OCI-LY3 (cell line): Measurements from ENCODE around the gene MFRP.

Experiments
- CTCF ChIP-seq: fragments of 200-600, 300-600 bp; sonication (generic); IDR thresholded peaks from 2 replicates; pipeline ENCODE4 v1.5.1; 2014; ENCODE audit warnings: antibody characterized with exemption, low read length, low read depth
- EZH2phosphoT487 ChIP-seq: fragments of 200-600 bp; shearing (Covaris generic); IDR thresholded peaks from 2 replicates; pipeline ENCODE4 v1.6.1; 2018; ENCODE audit warnings: antibody characterized with exemption, mixed run types, low read depth

GRCh38 chr11:119342023-119342300, 4.5 kb downstream of the MFRP start:
- TF ChIP-seq CTCF, result no peak
- no peak for TF ChIP-seq EZH2phosphoT487
